SH-SY5Y (cell line): ENCODE data around the gene TMPRSS6.

Experiments used
- GATA2 ChIP-seq: IDR thresholded peaks from 2 replicates; pipeline ENCODE4 v1.6.1; 2011; ENCODE audit warnings: mild to moderate bottlenecking, low read depth, low read length
- GATA3 ChIP-seq: IDR thresholded peaks from 2 replicates; pipeline ENCODE4 v1.6.1; 2011; ENCODE audit warnings: low read depth, mild to moderate bottlenecking, low read length, moderate library complexity

DNA sequence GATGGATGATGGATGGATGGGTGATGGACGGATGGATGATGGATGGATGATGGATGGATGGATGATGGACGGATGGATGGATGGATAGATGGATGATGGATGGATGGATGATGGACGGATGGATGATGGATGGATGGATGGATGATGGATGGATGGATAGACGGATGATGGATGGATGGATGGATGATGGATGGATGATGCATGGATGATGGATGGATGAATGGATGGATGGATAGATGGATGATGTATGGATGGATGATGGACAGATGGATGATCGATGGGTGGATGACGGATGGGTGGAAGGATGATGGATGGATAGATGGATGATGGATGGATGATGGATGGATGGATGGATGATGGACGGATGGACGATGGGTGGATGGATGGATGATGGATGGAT is 36.8 kb downstream of the TMPRSS6 start:
- TF ChIP-seq GATA2 (no peak), GATA3 (no peak)
